HepG2 (cell line): ENCODE measurements around the gene MRPL10. TPM values are rescaled to one million over a fixed set of nuclear protein-coding genes. Genes with fewer than 3 reads are reported as not detected.

Experiments used
- ATAC-seq: fragments of 200-7000 bp; cut with Tn5 transposase; 3 replicates; pipeline ENCODE4 v1.9.1; 2020; ENCODE audit warnings: mild to moderate bottlenecking, moderate library complexity
- BruUV-seq: library from RNA; stranded (reverse); fragments of 400-500 nt; replicated peaks from 2 replicates; lab custom pipeline; 2021; lab: Mats Ljungman, UMichigan
- CTCF ChIA-PET: fragments of 300-600 bp; formaldehyde crosslinking; extraction: SDS; loops from one replicate; lab custom pipeline; 2021; ENCODE audit warnings: low total read pairs, inconsistent platforms, low intra/inter-chr PET ratio; lab: Yijun Ruan, JAX
- POLR2A ChIA-PET: fragments of 350-600 bp; sonication (Branson Sonifier 250); formaldehyde crosslinking; loops from one replicate; lab custom pipeline; 2020; ENCODE audit warnings: antibody characterized with exemption, inconsistent platforms; lab: Yijun Ruan, JAX
- DNase-seq: peaks from one replicate; pipeline ENCODE4 v3.0.0-alpha.2; 2015; ENCODE audit warnings: low spot score
- FAIRE-seq: peaks from 3 replicates; lab custom pipeline; 2011; peaks lifted over from hg19 to GRCh38; lab: Jason Lieb, UNC
- H2AFZ ChIP-seq: one replicate; pipeline ENCODE4 v1.6.1; 2011; ENCODE audit warnings: low read length, inconsistent platforms
- H3K27ac ChIP-seq: fragments of 300-600 bp; 3 replicates; pipeline ENCODE4 v1.8.0; 2011; ENCODE audit warnings: mixed run types, mild to moderate bottlenecking, mixed read lengths, low read length, inconsistent platforms; ENCODE audit not compliant: insufficient read depth; ENCODE audit errors: extremely low read length
- H3K27me3 ChIP-seq, 2 experiments: fragments of 200-600 bp in 1 of 2; 2 replicates in 1 of 2; 3 replicates in 1 of 2; pipeline versions ENCODE4 v1.6.0 to v1.8.0; 2011; ENCODE audit warnings: low read length in 2 of 2, mild to moderate bottlenecking in 2 of 2, moderate library complexity in 2 of 2, inconsistent platforms in 1 of 2; ENCODE audit not compliant: insufficient read depth in 2 of 2, control insufficient read depth in 1 of 2
- H3K36me3 ChIP-seq, 2 experiments: fragments of 200-600 bp in 1 of 2; replicated peaks in 1 of 2; 2 replicates in 1 of 2; 3 replicates in 1 of 2; pipeline versions ENCODE4 v1.5.1 to v1.8.0; 2011; ENCODE audit warnings: low read length in 2 of 2, inconsistent platforms in 1 of 2; ENCODE audit not compliant: insufficient read depth in 2 of 2, control insufficient read depth in 1 of 2
- H3K4me1 ChIP-seq: 2 replicates; pipeline ENCODE4 v1.5.1; 2012; ENCODE audit warnings: low read length, inconsistent platforms; ENCODE audit not compliant: insufficient read depth
- H3K4me2 ChIP-seq: 2 replicates; pipeline ENCODE4 v1.6.0; 2011; ENCODE audit warnings: low read depth, low read length, inconsistent platforms
- H3K4me3 ChIP-seq, 3 experiments: fragments of 200-600 bp in 1 of 3; sonication (generic), shearing (Covaris generic) in 1 of 3; replicated peaks in 1 of 3; 2 replicates each; pipeline ENCODE4 v1.5.1; 2011 to 2016; ENCODE audit warnings: low read length in 3 of 3, inconsistent platforms in 2 of 3, low read depth in 2 of 3, mild to moderate bottlenecking in 2 of 3, control low read depth in 1 of 3, mixed read lengths in 1 of 3; ENCODE audit not compliant: insufficient read depth in 1 of 3
- H3K79me2 ChIP-seq: one replicate; pipeline ENCODE4 v1.6.1; 2011; ENCODE audit warnings: low read length, inconsistent platforms; ENCODE audit not compliant: insufficient read depth
- H3K9ac ChIP-seq: 2 replicates; pipeline ENCODE4 v1.6.0; 2011; ENCODE audit warnings: mild to moderate bottlenecking, low read depth, low read length, inconsistent platforms; ENCODE audit not compliant: insufficient read depth
- H3K9me3 ChIP-seq: 2 replicates; pipeline ENCODE4 v1.5.1; 2012; ENCODE audit warnings: mild to moderate bottlenecking, low read length
- H4K20me1 ChIP-seq: 2 replicates; pipeline ENCODE4 v1.6.0; 2011; ENCODE audit warnings: inconsistent platforms, mild to moderate bottlenecking, low read length, moderate library complexity; ENCODE audit not compliant: insufficient read depth
- GABPB1 ChIP-seq: IDR thresholded peaks from 2 replicates; pipeline ENCODE4 v1.6.1; 2016; ENCODE audit warnings: mild to moderate bottlenecking, missing genetic modification reagents, moderate library complexity, missing compliant biosample characterization
- HNRNPK ChIP-seq: fragments of 200-400 bp; formaldehyde crosslinking; IDR thresholded peaks from 2 replicates; pipeline ENCODE4 v1.6.1; 2018; ENCODE audit warnings: low read length, low read depth, moderate library complexity, mild to moderate bottlenecking; ENCODE audit not compliant: poor library complexity, severe bottlenecking
- POLR2G ChIP-seq: fragments of 200-400 bp; formaldehyde crosslinking; IDR thresholded peaks from 2 replicates; pipeline ENCODE4 v1.6.1; 2018; ENCODE audit warnings: mild to moderate bottlenecking, low read depth, low read length, moderate library complexity
- TCF12 ChIP-seq, 2 experiments: fragments of 450-650 bp in 1 of 2; sonication (generic) in 1 of 2; formaldehyde crosslinking in 1 of 2; IDR thresholded peaks; 2 replicates each; pipeline versions ENCODE4 v1.6.1 to v1.8.0; 2017 to 2022; ENCODE audit warnings: antibody characterized with exemption in 1 of 2, mild to moderate bottlenecking in 1 of 2, missing genetic modification reagents in 1 of 2, moderate library complexity in 1 of 2
- TEAD2 ChIP-seq: sonication (generic); formaldehyde crosslinking; IDR thresholded peaks from 2 replicates; pipeline ENCODE4 v1.9.0; 2021; ENCODE audit warnings: missing genetic modification reagents
- TOPORS ChIP-seq: sonication (generic); formaldehyde crosslinking; IDR thresholded peaks from 2 replicates; pipeline ENCODE4 v1.8.0; 2023; ENCODE audit warnings: mild to moderate bottlenecking, missing genetic modification reagents
- ZFP36L1 ChIP-seq: sonication (generic); formaldehyde crosslinking; IDR thresholded peaks from 2 replicates; pipeline ENCODE4 v1.8.0; 2022; ENCODE audit warnings: mild to moderate bottlenecking, missing genetic modification reagents, moderate library complexity
- ZNF768 ChIP-seq: sonication (generic); formaldehyde crosslinking; IDR thresholded peaks from 2 replicates; pipeline ENCODE4 v1.4.0; 2020; ENCODE audit warnings: missing genetic modification reagents
- WGBS: methylation state at CpG from one replicate; pipeline ENCODE4 v1.1.6; 2017; ENCODE audit warnings: low lambda C conversion rate; 5-methylcytosine and 5-hydroxymethylcytosine counted together
- in situ Hi-C: cut with HindIII; loops from 2 replicates; pipeline ENCODE4 v1.10.0; 2017; ENCODE audit warnings: low pct_unique_long_range_greater_than_20kb; ENCODE audit not compliant: extremely low pct_ligation_motif_present
- intact Hi-C: fragments of 100-400 bp; cut with micrococcal nuclease; formaldehyde crosslinking; loops from one replicate; pipeline ENCODE4 v1.10.0; 2022; ENCODE audit not compliant: unreplicated experiment
- polyA plus RNA-seq, 8 experiments: library from polyadenylated mRNA; depleted of rRNA in 3 of 8; stranded (reverse) in 7 of 8; unstranded in 1 of 8; fragments of >200 nt; fragmentation: Illumina TruSeq in 4 of 8; extraction: Trizol in 4 of 8; gene quantifications; 2 replicates each; pipeline versions ENCODE4 v1.2.1 to v1.2.3, GENCODE V29; 2011 to 2016; ENCODE audit warnings: low read depth in 4 of 8, missing spikeins in 1 of 8, mixed read lengths in 1 of 8; ENCODE audit not compliant: insufficient read depth in 1 of 8
- total RNA-seq, 5 experiments: library from RNA; depleted of rRNA; stranded (reverse); fragments of >200 nt; fragmentation: Illumina TruSeq; extraction: Trizol; gene quantifications; 2 replicates each; pipeline ENCODE4 v1.2.3, GENCODE V29; 2016; ENCODE audit warnings: low read depth in 1 of 5
- TF ChIP-seq, protein P1 (sequence below): sonication (generic); formaldehyde crosslinking; IDR thresholded peaks from 2 replicates; pipeline ENCODE4 v1.9.0; 2021; ENCODE audit warnings: missing genetic modification reagents, borderline replicate concordance
- TF ChIP-seq, protein P2 (sequence below): sonication (generic); formaldehyde crosslinking; IDR thresholded peaks from 2 replicates; pipeline ENCODE4 v1.4.0; 2020; ENCODE audit warnings: missing genetic modification reagents

MRPL10 gene
- total and polyA plus RNA-seq, 2 of the 13 experiments (the other 11 are each of a cell fraction or from before 2014, with no cell fraction given), result 56.7 to 149 TPM

DNA sequence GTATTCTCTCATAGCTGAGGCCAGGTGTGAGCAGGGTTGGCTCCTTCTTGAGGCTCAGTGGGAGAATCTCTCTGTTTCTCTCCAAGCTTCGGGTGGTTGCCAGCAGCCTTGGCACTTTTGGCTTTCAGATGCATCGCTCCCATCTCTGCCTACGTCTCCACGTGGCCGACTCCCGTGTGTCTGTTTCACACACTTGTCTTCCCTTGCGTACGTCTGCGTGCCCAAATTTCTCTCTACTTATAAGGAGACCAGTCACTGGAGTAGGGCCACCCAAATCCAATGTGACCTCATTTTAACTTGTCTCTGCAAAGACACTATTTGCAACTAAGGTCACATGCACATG lies 24.5 kb downstream of the MRPL10 start (continued):
- TF ChIP-seq POLR2G (no peak), HNRNPK (no peak), TOPORS (CRISPR knock-in tag) (no peak)
- TF ChIP-seq, protein P1, sequence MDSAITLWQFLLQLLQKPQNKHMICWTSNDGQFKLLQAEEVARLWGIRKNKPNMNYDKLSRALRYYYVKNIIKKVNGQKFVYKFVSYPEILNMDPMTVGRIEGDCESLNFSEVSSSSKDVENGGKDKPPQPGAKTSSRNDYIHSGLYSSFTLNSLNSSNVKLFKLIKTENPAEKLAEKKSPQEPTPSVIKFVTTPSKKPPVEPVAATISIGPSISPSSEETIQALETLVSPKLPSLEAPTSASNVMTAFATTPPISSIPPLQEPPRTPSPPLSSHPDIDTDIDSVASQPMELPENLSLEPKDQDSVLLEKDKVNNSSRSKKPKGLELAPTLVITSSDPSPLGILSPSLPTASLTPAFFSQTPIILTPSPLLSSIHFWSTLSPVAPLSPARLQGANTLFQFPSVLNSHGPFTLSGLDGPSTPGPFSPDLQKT (CRISPR knock-in tag), result no peak
- TF ChIP-seq, protein P2, sequence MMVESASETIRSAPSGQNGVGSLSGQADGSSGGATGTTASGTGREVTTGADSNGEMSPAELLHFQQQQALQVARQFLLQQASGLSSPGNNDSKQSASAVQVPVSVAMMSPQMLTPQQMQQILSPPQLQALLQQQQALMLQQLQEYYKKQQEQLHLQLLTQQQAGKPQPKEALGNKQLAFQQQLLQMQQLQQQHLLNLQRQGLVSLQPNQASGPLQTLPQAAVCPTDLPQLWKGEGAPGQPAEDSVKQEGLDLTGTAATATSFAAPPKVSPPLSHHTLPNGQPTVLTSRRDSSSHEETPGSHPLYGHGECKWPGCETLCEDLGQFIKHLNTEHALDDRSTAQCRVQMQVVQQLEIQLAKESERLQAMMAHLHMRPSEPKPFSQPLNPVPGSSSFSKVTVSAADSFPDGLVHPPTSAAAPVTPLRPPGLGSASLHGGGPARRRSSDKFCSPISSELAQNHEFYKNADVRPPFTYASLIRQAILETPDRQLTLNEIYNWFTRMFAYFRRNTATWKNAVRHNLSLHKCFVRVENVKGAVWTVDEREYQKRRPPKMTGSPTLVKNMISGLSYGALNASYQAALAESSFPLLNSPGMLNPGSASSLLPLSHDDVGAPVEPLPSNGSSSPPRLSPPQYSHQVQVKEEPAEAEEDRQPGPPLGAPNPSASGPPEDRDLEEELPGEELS (CRISPR knock-in tag), result no peak

DNA sequence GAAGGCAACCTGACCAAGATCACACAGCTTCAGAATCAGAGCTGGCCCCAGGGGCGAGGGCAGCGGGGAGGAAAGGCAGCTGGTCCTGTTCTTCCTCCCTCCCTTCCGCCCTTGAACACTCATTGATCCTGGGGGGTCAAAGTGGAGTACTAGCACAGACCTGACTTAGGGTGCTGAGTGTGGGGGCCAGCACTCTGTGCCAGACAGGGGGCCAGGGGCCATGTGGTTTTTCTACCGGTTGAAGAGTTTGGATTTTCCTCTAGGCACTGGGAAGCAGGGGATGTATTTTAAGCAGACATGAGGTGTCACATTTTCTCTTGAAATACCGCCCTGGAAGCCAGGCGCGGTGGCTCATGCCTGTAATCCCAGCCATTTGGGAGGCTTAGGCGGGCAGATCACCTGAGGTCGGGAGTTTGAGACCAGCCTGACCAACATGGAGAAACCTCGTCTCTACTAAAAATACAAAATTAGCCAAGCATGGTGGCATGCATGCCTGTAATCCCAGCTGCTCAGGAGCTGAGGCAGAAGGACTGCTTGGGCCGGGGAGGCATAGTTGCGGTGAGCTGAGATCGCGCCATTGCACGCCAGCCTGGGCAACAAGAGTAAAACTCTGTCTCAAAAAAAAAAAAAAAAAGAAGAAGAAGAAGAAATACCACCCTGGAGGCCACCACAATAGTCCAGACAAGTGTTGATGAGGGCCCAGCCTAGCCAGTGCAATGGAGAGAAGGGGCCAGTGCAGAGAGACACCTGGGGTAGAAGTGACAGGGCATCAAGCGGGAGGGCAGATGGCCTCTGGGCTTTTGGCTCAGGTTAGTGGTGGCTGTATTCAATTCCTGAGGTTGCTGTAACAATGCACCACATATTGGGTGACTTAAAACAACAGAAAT lies 25.1 kb downstream of the MRPL10 start:
- no TSS peak for BruUV-seq
- Histone ChIP-seq H3K9me3 (no peaks in the 10 kb centered on the region), H3K79me2 (no peaks in the 10 kb centered on the region), H3K4me1 (peaks cover 12% of the 10 kb centered on the region), H2AFZ (no peak overlapping the region), H3K27ac (no peak overlapping the region), H3K4me2 (no peak overlapping the region), H4K20me1 (peaks cover 4% of the 10 kb centered on the region; the same call in 1 of the 2 replicates), H3K36me3 (peaks cover 4 to 7% of the 10 kb centered on the region in 2 experiments; a peak in 3 of 5 replicates), H3K27me3 (peaks cover 4 to 12% of the 10 kb centered on the region in 2 experiments; a peak in 3 of 5 replicates), H3K9ac (no peak overlapping the region), H3K4me3 (no peak overlapping the region)
- ChIA-PET POLR2A (no interaction called here), CTCF (no interaction called here)
- in situ Hi-C loops, result no loop called here
- 93% methylated on average over 16 of the region's 16 CpGs for WGBS
- ATAC-seq (no peak), DNase-seq (no peak), FAIRE-seq (no peak)
- TF ChIP-seq TCF12 (IDR thresholded peaks at IDR 0.05) (no peak), TCF12 (CRISPR knock-in tag; IDR thresholded peaks at IDR 0.05) (no peak), TEAD2 (no peak), GABPB1 (CRISPR knock-in tag) (no peak), ZNF768 (CRISPR knock-in tag) (peak; percentile 38; the same call in 1 of the 2 replicates), ZFP36L1 (CRISPR knock-in tag) (no peak)
- intact Hi-C loops, result no loop called here
